HG02943 (cell line): Measurements from ENCODE around the gene RPP14.
A peak's percentile ranks its signal among the peaks of the same experiment; 100 is the strongest.

Experiments
- ATAC-seq: cut with Tn5 transposase; IDR thresholded peaks from one replicate; pipeline ENCODE4 v1.9.1; 2021; ENCODE audit warnings: mild to moderate bottlenecking, low read depth, moderate library complexity; ENCODE audit not compliant: unreplicated experiment

RPP14 gene

GRCh38 chr3:58351920-58352319 lies 45.9 kb downstream of the RPP14 start:
- ATAC-seq = no peak

GRCh38 chr3:58352626-58353025 lies 46.6 kb downstream of the RPP14 start:
- ATAC-seq = no peak

GRCh38 chr3:58353722-58354553 lies 47.9 kb downstream of the RPP14 start:
- ATAC-seq = no peak

GRCh38 chr3:58355179-58355578 lies 49.1 kb downstream of the RPP14 start:
- ATAC-seq = peak; percentile 54

- ATAC-seq = no peak
These were observed 50.0 kb downstream of the RPP14 start for GRCh38 chr3:58356054-58356453.

- ATAC-seq = no peak
These were observed 51.4 kb downstream of the RPP14 start for GRCh38 chr3:58357402-58357801.

- ATAC-seq = no peak
These were observed 52.0 kb downstream of the RPP14 start for GRCh38 chr3:58358092-58358491.

- no peak for ATAC-seq
These were observed 52.8 kb downstream of the RPP14 start for GRCh38 chr3:58358808-58359207.

GRCh38 chr3:58359621-58360020 lies 53.6 kb downstream of the RPP14 start:
- ATAC-seq = no peak

GRCh38 chr3:58361866-58362265 lies 55.8 kb downstream of the RPP14 start:
- no peak for ATAC-seq

- no peak for ATAC-seq
These were observed 60.7 kb downstream of the RPP14 start for GRCh38 chr3:58366699-58367098.

GRCh38 chr3:58369038-58369437 lies 63.0 kb downstream of the RPP14 start:
- ATAC-seq = no peak
